GM06990 (cell line): Measurements from ENCODE around the gene LRRC73.

ENCODE experiments used
- DNase-seq: peaks from one replicate; pipeline ENCODE4 v3.0.0-alpha.2; 2011; ENCODE audit not compliant: insufficient read length; ENCODE audit errors: extremely low read depth
- H3K27me3 ChIP-seq: replicated peaks from 2 replicates; pipeline ENCODE4 v1.6.0; 2011; ENCODE audit warnings: low read length; ENCODE audit not compliant: control insufficient read depth, insufficient read depth
- H3K36me3 ChIP-seq: 2 replicates; pipeline ENCODE4 v1.5.1; 2011; ENCODE audit warnings: low read length; ENCODE audit not compliant: control insufficient read depth, insufficient read depth
- H3K4me3 ChIP-seq: replicated peaks from 2 replicates; pipeline ENCODE4 v1.5.1; 2011; ENCODE audit warnings: low read depth, mild to moderate bottlenecking, control low read depth, low read length
- CTCF ChIP-seq: IDR thresholded peaks from 2 replicates; pipeline ENCODE4 v1.5.1; 2011; ENCODE audit warnings: low read length, control low read depth, mild to moderate bottlenecking, inconsistent platforms; ENCODE audit not compliant: insufficient read depth, poor library complexity, severe bottlenecking

LRRC73 gene

GRCh38 chr6:43477235-43478007 lies 32.7 kb downstream of the LRRC73 start, which contains the start of gene TJAP1:
TSS of gene TJAP1 (plus strand) at chr6:43477570. CDS start at chr6:43499002, 21,432 bp downstream.
- DNase-seq, result peak; percentile 87
- H3K4me3 ChIP-seq, result peak within 1 kb of the TSS; percentile 74
- H3K36me3 ChIP-seq, result no peaks in the 10 kb centered on the region; the same call in none of the 2 replicates
- no peak for TF ChIP-seq CTCF
- H3K27me3 ChIP-seq, result no peaks in the 10 kb centered on the region

- Histone ChIP-seq H3K36me3 (no peaks in the 10 kb centered on the region; the same call in none of the 2 replicates), H3K4me3 (no peak overlapping the region), H3K27me3 (no peaks in the 10 kb centered on the region)
- no peak for TF ChIP-seq CTCF
- no peak for DNase-seq
Observed at GRCh38 chr6:43476746-43477145, 33.4 kb downstream of the LRRC73 start.

GRCh38 chr6:43475516-43475915 lies 34.6 kb downstream of the LRRC73 start:
- Histone ChIP-seq H3K36me3 (no peaks in the 10 kb centered on the region; the same call in none of the 2 replicates), H3K4me3 (no peak overlapping the region), H3K27me3 (no peaks in the 10 kb centered on the region)
- no peak for TF ChIP-seq CTCF
- no peak for DNase-seq

GRCh38 chr6:43472515-43472914 lies 37.6 kb downstream of the LRRC73 start:
- DNase-seq, result no peak
- Histone ChIP-seq H3K27me3 (no peaks in the 10 kb centered on the region), H3K36me3 (no peaks in the 10 kb centered on the region), H3K4me3 (no peak overlapping the region)
- TF ChIP-seq CTCF, result no peak

GRCh38 chr6:43471399-43471798 lies 38.7 kb downstream of the LRRC73 start:
- Histone ChIP-seq H3K4me3 (no peak overlapping the region), H3K27me3 (no peaks in the 10 kb centered on the region), H3K36me3 (no peaks in the 10 kb centered on the region)
- no peak for DNase-seq
- TF ChIP-seq CTCF, result no peak
